Measurements from ENCODE around the gene DUSP7. TPM values are rescaled to one million over a fixed set of nuclear protein-coding genes. Genes with fewer than 3 reads are reported as not detected.

DUSP7 gene
- total RNA-seq, 4 donors from 2014 or later: 2.2 to 8.2 (median 6.2) TPM

GRCh38 chr3:52010431-52010830, 45.9 kb downstream of the DUSP7 start:
- peaks cover 0 to 6% (median 2%) of the 10 kb centered on the region in 4 donors for H3K4me1 ChIP-seq
- no peak for DNase-seq
- in situ Hi-C loops (cut with MboI; ENCODE audit: low pct_ligation_motif_present in 1 of 4, low pct_unique_long_range_greater_than_20kb in 1 of 4, low sequenced_read_pairs in 3 of 4): loop anchor here in 2 of 4 donors (25.0 kb wide), 1 partner anchor 327 kb away; no protein-coding TSS in a partner anchor

GRCh38 chr3:52007291-52007690, 49.1 kb downstream of the DUSP7 start:
- Histone ChIP-seq H3K9me3 (no peaks in the 10 kb centered on the region), H3K4me3 (no peak overlapping the region), H3K27me3 (no peaks in the 10 kb centered on the region), H3K27ac (no peak overlapping the region), H3K36me3 (no peaks in the 10 kb centered on the region), H3K4me1 (peaks cover 0 to 10% (median 3%) of the 10 kb centered on the region in 4 donors)
- in situ Hi-C loops (cut with MboI; ENCODE audit: low pct_ligation_motif_present in 1 of 4, low pct_unique_long_range_greater_than_20kb in 1 of 4, low sequenced_read_pairs in 3 of 4) (loop anchor here in 3 of 4 donors (10.0 to 25.0 kb wide), 2 partner anchors 48 to 330 kb away; partner anchors contain the start of gene DUSP7 (in 1 of the 3)), intact Hi-C loops (cut with DNase I; ENCODE audit: low total_unique reads) (loop anchor here (10.0 kb wide), 1 partner anchor 48 kb away; the partner anchor contains the start of gene DUSP7)
- 60 to 79% methylated on average over 2 to 4 of the region's 4 CpGs for WGBS, 2 donors (ENCODE audit: low coverage in 1 of 2)
- no peak for DNase-seq
- no peak for TF ChIP-seq POLR2AphosphoS5 (IDR thresholded peaks at IDR 0.05)

More at GRCh38 chr3:52010431-52010830, 45.9 kb downstream of the DUSP7 start:
- intact Hi-C loops (cut with DNase I; ENCODE audit: low total_unique reads): no loop called here
- no peaks in the 10 kb centered on the region for H3K27me3 ChIP-seq
- no peaks in the 10 kb centered on the region for H3K9me3 ChIP-seq
- no peaks in the 10 kb centered on the region for H3K36me3 ChIP-seq
- H3K27ac ChIP-seq: no peak overlapping the region
- no peak overlapping the region for H3K4me3 ChIP-seq
- TF ChIP-seq CTCF (IDR thresholded peaks at IDR 0.05) (no peak), POLR2A (IDR thresholded peaks at IDR 0.05) (no peak), POLR2AphosphoS5 (IDR thresholded peaks at IDR 0.05) (no peak), EP300 (IDR thresholded peaks at IDR 0.05; ENCODE audit: low read depth) (no peak)

- no peaks in the 10 kb centered on the region for H3K27me3 ChIP-seq
- intact Hi-C loops (cut with DNase I; ENCODE audit: low total_unique reads) (loop anchor here (10.0 kb wide), 1 partner anchor 48 kb away; the partner anchor contains the start of gene DUSP7), in situ Hi-C loops (cut with MboI; ENCODE audit: low pct_ligation_motif_present in 1 of 4, low pct_unique_long_range_greater_than_20kb in 1 of 4, low sequenced_read_pairs in 3 of 4) (loop anchor here in 3 of 4 donors (10.0 to 25.0 kb wide), 2 partner anchors 48 to 331 kb away; partner anchors contain the start of gene DUSP7 (in 1 of the 3))
- 84% methylated on average over 6 of the region's 6 CpGs; no CpG with 5 or more reads in 1 of the 2 donors for WGBS, 2 donors (ENCODE audit: low coverage in 1 of 2)
- no peak overlapping the region for H3K4me3 ChIP-seq
- no peak overlapping the region for H3K27ac ChIP-seq
- H3K36me3 ChIP-seq: no peaks in the 10 kb centered on the region
- H3K9me3 ChIP-seq: no peaks in the 10 kb centered on the region
- DNase-seq: no peak
- peaks cover 0 to 10% (median 3%) of the 10 kb centered on the region in 4 donors for H3K4me1 ChIP-seq
- TF ChIP-seq POLR2A (IDR thresholded peaks at IDR 0.05): no peak
- TF ChIP-seq EP300 (IDR thresholded peaks at IDR 0.05; ENCODE audit: low read depth): no peak
- TF ChIP-seq CTCF (IDR thresholded peaks at IDR 0.05): no peak
- TF ChIP-seq POLR2AphosphoS5 (IDR thresholded peaks at IDR 0.05): no peak
Measured at GRCh38 chr3:52006820-52007133, 49.6 kb downstream of the DUSP7 start.

GRCh38 chr3:52006017-52006819, 50.2 kb downstream of the DUSP7 start:
- 65% methylated on average over 8 of the region's 8 CpGs; no CpG with 5 or more reads in 1 of the 2 donors for WGBS, 2 donors (ENCODE audit: low coverage in 1 of 2)
- in situ Hi-C loops (cut with MboI; ENCODE audit: low pct_ligation_motif_present in 1 of 4, low pct_unique_long_range_greater_than_20kb in 1 of 4, low sequenced_read_pairs in 3 of 4) (loop anchor here in 3 of 4 donors (10.0 to 25.0 kb wide), 2 partner anchors 49 to 331 kb away; partner anchors contain the start of gene DUSP7 (in 1 of the 3)), intact Hi-C loops (cut with DNase I; ENCODE audit: low total_unique reads) (loop anchor here (10.0 kb wide), 1 partner anchor 49 kb away; the partner anchor contains the start of gene DUSP7)
- DNase-seq: no peak
- H3K4me1 ChIP-seq: peaks cover 0 to 15% (median 6%) of the 10 kb centered on the region in 4 donors
- no peaks in the 10 kb centered on the region for H3K36me3 ChIP-seq
- no peaks in the 10 kb centered on the region for H3K9me3 ChIP-seq
- no peak for TF ChIP-seq POLR2AphosphoS5 (IDR thresholded peaks at IDR 0.05)
- no peak for TF ChIP-seq POLR2A (IDR thresholded peaks at IDR 0.05)
- TF ChIP-seq EP300 (IDR thresholded peaks at IDR 0.05; ENCODE audit: low read depth): no peak
- no peak for TF ChIP-seq CTCF (IDR thresholded peaks at IDR 0.05)
- H3K4me3 ChIP-seq: no peak overlapping the region
- H3K27ac ChIP-seq: no peak overlapping the region
- H3K27me3 ChIP-seq: no peaks in the 10 kb centered on the region

All from transverse colon (tissue), 4 donors.